Hepatocyte (in vitro differentiated cells): Measurements from ENCODE around the gene GNPAT.

Source experiments
- EZH2 ChIP-seq: fragments of 200-600 bp; sonication (generic); IDR thresholded peaks from 2 replicates; pipeline ENCODE4 v1.6.1; 2016; ENCODE audit warnings: antibody characterized with exemption, mild to moderate bottlenecking, borderline replicate concordance
- EZH2phosphoT487 ChIP-seq: fragments of 200-600 bp; sonication (generic); IDR thresholded peaks from one replicate; pipeline ENCODE4 v1.6.1; 2018; ENCODE audit warnings: antibody characterized with exemption, mild to moderate bottlenecking, low read depth, moderate library complexity; ENCODE audit not compliant: unreplicated experiment, severe bottlenecking
- TF ChIP-seq, protein P1 (sequence below): fragments of 200-600 bp; sonication (generic); IDR thresholded peaks from 2 replicates; pipeline ENCODE4 v1.5.1; 2016; ENCODE audit warnings: antibody characterized with exemption, mild to moderate bottlenecking; ENCODE audit not compliant: poor library complexity

DNA sequence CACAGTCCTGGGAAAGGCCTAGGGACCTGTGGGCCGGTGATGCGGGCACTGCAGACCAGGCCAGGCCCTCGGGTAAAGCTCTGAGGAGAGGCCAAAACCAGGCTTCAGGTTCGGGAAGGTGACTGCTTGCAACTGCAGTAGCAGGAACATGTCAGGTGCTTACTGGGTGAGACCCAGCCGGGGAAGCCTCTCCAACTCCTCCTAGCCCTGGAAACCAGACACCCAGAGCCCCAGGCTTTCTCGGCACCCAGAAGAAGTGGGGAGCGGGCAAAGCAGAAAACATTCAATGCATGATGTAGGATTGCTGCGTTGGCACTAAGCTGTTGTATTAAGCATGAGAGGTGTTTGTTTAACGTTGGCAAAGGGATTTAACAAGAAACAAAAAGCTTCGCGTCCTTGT is 20.2 kb upstream of the GNPAT start:
- TF ChIP-seq EZH2, result no peak
- TF ChIP-seq, protein P1, sequence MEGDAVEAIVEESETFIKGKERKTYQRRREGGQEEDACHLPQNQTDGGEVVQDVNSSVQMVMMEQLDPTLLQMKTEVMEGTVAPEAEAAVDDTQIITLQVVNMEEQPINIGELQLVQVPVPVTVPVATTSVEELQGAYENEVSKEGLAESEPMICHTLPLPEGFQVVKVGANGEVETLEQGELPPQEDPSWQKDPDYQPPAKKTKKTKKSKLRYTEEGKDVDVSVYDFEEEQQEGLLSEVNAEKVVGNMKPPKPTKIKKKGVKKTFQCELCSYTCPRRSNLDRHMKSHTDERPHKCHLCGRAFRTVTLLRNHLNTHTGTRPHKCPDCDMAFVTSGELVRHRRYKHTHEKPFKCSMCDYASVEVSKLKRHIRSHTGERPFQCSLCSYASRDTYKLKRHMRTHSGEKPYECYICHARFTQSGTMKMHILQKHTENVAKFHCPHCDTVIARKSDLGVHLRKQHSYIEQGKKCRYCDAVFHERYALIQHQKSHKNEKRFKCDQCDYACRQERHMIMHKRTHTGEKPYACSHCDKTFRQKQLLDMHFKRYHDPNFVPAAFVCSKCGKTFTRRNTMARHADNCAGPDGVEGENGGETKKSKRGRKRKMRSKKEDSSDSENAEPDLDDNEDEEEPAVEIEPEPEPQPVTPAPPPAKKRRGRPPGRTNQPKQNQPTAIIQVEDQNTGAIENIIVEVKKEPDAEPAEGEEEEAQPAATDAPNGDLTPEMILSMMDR, result no peak
- TF ChIP-seq EZH2phosphoT487, result no peak
